ENCODE measurements around the gene NOM1. TPM values are rescaled to one million over a fixed set of nuclear protein-coding genes. Genes with fewer than 3 reads are reported as not detected.

Gene NOM1
- total RNA-seq, 4 donors from 2014 or later, result 12.9 to 18.0 (median 14.3) TPM

Other genes with a start within 250 kb of the NOM1 start
- 10 to 100 TPM; 27.9 to 87.0 (median 35.3) TPM for gene LMBR1, start 56.5 kb upstream of the NOM1 start, total RNA-seq
- under 1 TPM in 2 of 4 donors, not detected in 2; 0.16 to 0.20 TPM for gene MNX1, start 61.0 kb downstream of the NOM1 start, total RNA-seq
- gene UBE3C, start 189.2 kb downstream of the NOM1 start, total RNA-seq, result 100 to 1,000 TPM in 1 of 4 donors, 10 to 100 TPM in 3; 64.4 to 123 (median 76.3) TPM

All from gastrocnemius medialis (tissue), 4 donors.